HG03060 (cell line): Measurements from ENCODE around the gene GCK.
"Not testable (repeated sequence)": the region's sequence is repeated elsewhere in the genome, so short reads cannot be mapped to it uniquely, and the experiment has no call there.

Experiments used
- ATAC-seq: cut with Tn5 transposase; IDR thresholded peaks from one replicate; pipeline ENCODE4 v1.9.1; 2021; ENCODE audit warnings: low read depth, moderate number of reproducible peaks; ENCODE audit not compliant: unreplicated experiment

The GCK gene

GRCh38 chr7:44210107-44210506, 20.9 kb upstream of the GCK start:
- no peak for ATAC-seq

GRCh38 chr7:44208085-44208484, 18.8 kb upstream of the GCK start:
- no peak for ATAC-seq

- no peak for ATAC-seq
These were observed 16.8 kb upstream of the GCK start for GRCh38 chr7:44206008-44206407.

GRCh38 chr7:44201813-44202212, 12.6 kb upstream of the GCK start:
- no peak for ATAC-seq

GRCh38 chr7:44200699-44201461, 11.6 kb upstream of the GCK start, which contains the start of gene YKT6:
TSS of gene YKT6 (plus strand) at chr7:44200978. CDS start at chr7:44201136, 158 bp downstream.
- peak; percentile 93 for ATAC-seq

GRCh38 chr7:44200163-44200562, 10.9 kb upstream of the GCK start:
- not testable (repeated sequence) for ATAC-seq

- no peak for ATAC-seq
These were observed 8.2 kb upstream of the GCK start for GRCh38 chr7:44197474-44197873.

- ATAC-seq = no peak
These were observed 7.2 kb upstream of the GCK start for GRCh38 chr7:44196450-44196872.

- ATAC-seq = no peak
These were observed 6.7 kb upstream of the GCK start for GRCh38 chr7:44195889-44196288.

GRCh38 chr7:44194562-44195145, 5.4 kb upstream of the GCK start:
- no peak for ATAC-seq

- no peak for ATAC-seq
These were observed 4.8 kb upstream of the GCK start for GRCh38 chr7:44194069-44194468.

- no peak for ATAC-seq
These were observed 4.0 kb upstream of the GCK start for GRCh38 chr7:44193011-44193802.

GRCh38 chr7:44191171-44191570, 1.9 kb upstream of the GCK start:
- ATAC-seq = no peak

GRCh38 chr7:44189993-44190872, 994 bp upstream of the GCK start:
- no peak for ATAC-seq

- no peak for ATAC-seq
These were observed 586 bp downstream of the GCK start for GRCh38 chr7:44188480-44189225.

- ATAC-seq = no peak
These were observed 1.4 kb downstream of the GCK start for GRCh38 chr7:44187636-44188416.

GRCh38 chr7:44186736-44187135, 2.5 kb downstream of the GCK start:
- ATAC-seq = no peak

- no peak for ATAC-seq
These were observed 3.5 kb downstream of the GCK start for GRCh38 chr7:44185729-44186128.

- no peak for ATAC-seq
These were observed 4.3 kb downstream of the GCK start for GRCh38 chr7:44184873-44185446.
